ENCODE results near the gene CA12. TPM values are rescaled to one million over a fixed set of nuclear protein-coding genes. Genes with fewer than 3 reads are reported as not detected.

The CA12 gene
- total RNA-seq, 1 donor from 2014 or later: 1.6 TPM

DNA sequence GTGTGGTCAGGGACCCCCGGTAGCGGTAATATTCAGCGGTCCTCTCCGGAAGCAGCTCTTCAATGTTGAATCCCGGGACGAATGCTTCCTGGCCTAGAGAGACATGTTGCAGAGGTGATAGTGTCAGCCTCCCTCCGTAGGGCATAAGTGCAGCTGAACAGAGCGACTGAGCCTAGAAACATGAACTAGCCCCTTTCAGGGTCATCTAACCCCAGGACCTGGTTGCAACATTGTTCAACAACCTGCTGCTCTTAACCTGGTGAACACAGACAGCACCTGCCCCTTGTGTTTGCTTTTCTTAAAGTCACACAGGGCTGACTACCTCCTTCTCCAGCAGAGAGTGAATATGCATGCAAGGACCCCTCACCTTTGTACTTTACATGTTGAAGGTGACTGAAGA lies 41.3 kb downstream of the CA12 start:
- H3K9me3 ChIP-seq (ENCODE audit: control insufficient read depth in 3 of 3, low read length in 3 of 3): no peaks in the 10 kb centered on the region
- H3K4me1 ChIP-seq (ENCODE audit: control insufficient read depth in 3 of 3, insufficient read depth in 3 of 3, low read length in 3 of 3): no peaks in the 10 kb centered on the region
- H3K36me3 ChIP-seq (ENCODE audit: control insufficient read depth in 3 of 3, insufficient read depth in 3 of 3, low read length in 3 of 3): no peaks in the 10 kb centered on the region
- no peak overlapping the region for H3K9ac ChIP-seq (ENCODE audit: low read depth in 1 of 3, low read length in 3 of 3)
- no peak overlapping the region for H3K27ac ChIP-seq (ENCODE audit: low read depth, low read length)
- H3K27me3 ChIP-seq (ENCODE audit: control insufficient read depth in 3 of 3, insufficient read depth in 3 of 3, low read length in 3 of 3): peaks cover 0 to 14% (median 2%) of the 10 kb centered on the region in 3 donors
- H3K4me3 ChIP-seq (ENCODE audit: low read length in 3 of 3): no peak overlapping the region

DNA sequence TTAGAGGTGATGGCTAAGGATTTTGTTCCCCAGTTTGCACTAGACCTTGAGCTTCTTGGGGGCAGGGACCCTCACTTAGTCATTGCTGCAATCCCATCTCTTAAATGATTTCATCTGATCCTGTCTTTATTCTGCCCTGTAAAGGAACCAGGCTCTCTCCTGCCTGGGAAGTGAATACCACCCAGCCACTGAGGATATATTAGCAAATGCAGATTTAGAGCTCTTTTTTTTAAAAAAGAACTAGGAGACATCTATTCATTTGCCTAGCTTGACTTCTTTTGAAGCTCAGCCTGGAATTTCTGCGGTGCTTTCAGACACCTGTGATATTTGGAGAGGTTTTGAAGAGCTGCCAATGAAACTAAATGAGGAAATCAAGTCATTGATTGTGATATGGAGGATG lies 41.8 kb downstream of the CA12 start:
- peaks cover 0 to 14% (median 0%) of the 10 kb centered on the region in 3 donors for H3K27me3 ChIP-seq (ENCODE audit: control insufficient read depth in 3 of 3, insufficient read depth in 3 of 3, low read length in 3 of 3)
- H3K36me3 ChIP-seq (ENCODE audit: control insufficient read depth in 3 of 3, insufficient read depth in 3 of 3, low read length in 3 of 3): no peaks in the 10 kb centered on the region
- no peak overlapping the region for H3K4me3 ChIP-seq (ENCODE audit: low read length in 3 of 3)
- H3K9ac ChIP-seq (ENCODE audit: low read depth in 1 of 3, low read length in 3 of 3): no peak overlapping the region
- no peaks in the 10 kb centered on the region for H3K9me3 ChIP-seq (ENCODE audit: control insufficient read depth in 3 of 3, low read length in 3 of 3)
- H3K4me1 ChIP-seq (ENCODE audit: control insufficient read depth in 3 of 3, insufficient read depth in 3 of 3, low read length in 3 of 3): no peaks in the 10 kb centered on the region
- no peak overlapping the region for H3K27ac ChIP-seq (ENCODE audit: low read depth, low read length)

DNA sequence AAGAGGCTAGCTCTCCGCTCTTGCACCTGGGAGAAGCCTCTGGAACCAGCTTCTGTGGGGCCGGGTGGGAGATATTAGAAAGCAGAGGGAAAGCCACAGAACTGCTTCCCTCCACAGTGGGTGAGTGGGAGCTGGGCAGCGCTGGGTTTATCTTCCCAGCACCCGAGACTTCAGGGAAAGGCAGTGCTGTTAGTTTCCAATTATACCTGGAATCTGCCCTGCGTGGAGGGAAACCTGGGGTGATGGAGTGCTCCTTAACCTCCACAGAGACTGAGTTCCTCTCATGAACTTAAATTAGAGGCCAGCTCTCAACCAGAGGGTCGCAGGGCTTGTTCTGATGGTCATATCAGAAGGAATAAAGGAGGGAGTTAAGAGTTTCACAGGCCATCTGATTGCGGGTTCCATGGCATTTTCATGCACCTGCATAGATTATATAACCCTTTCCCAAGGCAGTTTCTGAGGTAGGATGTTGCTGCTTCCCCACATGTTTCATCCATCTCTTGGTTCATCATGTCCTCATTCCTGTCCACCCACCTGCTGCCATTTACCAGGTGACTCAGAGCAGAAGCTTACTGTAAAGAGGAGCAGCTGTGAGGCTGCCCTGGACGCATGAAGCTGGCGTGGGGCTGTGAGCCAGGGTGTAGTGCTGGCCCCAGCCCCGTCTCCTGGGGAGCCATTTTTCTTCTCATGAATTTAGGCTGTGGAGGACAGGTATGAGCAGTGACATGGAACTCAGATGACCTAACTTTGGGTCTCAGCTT lies 42.5 kb downstream of the CA12 start:
- no peaks in the 10 kb centered on the region for H3K36me3 ChIP-seq (ENCODE audit: control insufficient read depth in 3 of 3, insufficient read depth in 3 of 3, low read length in 3 of 3)
- no peaks in the 10 kb centered on the region for H3K9me3 ChIP-seq (ENCODE audit: control insufficient read depth in 3 of 3, low read length in 3 of 3)

DNA sequence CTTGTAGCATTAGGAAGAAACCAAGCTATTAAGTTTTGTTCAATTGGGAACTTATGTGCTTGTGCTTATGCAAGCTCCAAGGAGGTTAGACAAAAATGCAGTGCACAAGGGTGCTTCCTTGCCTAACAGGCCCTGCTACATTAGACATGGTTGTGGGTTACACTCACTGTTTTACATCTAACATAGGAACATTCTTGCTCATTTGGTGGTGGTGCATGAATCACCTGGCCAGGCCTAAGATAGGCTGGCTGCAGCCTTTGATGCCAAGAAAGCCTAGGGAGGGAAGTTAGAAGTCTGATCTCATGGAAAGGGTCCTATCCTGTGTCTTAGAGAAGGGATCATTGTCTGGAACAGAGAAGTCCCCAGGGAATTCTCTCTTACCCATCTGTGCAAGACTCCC lies 43.5 kb downstream of the CA12 start:
- no peaks in the 10 kb centered on the region for H3K9me3 ChIP-seq (ENCODE audit: control insufficient read depth in 3 of 3, low read length in 3 of 3)
- H3K27ac ChIP-seq (ENCODE audit: low read depth, low read length): no peak overlapping the region
- H3K36me3 ChIP-seq (ENCODE audit: control insufficient read depth in 3 of 3, insufficient read depth in 3 of 3, low read length in 3 of 3): no peaks in the 10 kb centered on the region
- no peak overlapping the region for H3K4me3 ChIP-seq (ENCODE audit: low read length in 3 of 3)
- no peaks in the 10 kb centered on the region for H3K4me1 ChIP-seq (ENCODE audit: control insufficient read depth in 3 of 3, insufficient read depth in 3 of 3, low read length in 3 of 3)
- no peak overlapping the region for H3K9ac ChIP-seq (ENCODE audit: low read depth in 1 of 3, low read length in 3 of 3)
- H3K27me3 ChIP-seq (ENCODE audit: control insufficient read depth in 3 of 3, insufficient read depth in 3 of 3, low read length in 3 of 3): peaks cover 0 to 14% (median 0%) of the 10 kb centered on the region in 3 donors

More for the DNA sequence above, 42.5 kb downstream of the CA12 start:
- Histone ChIP-seq H3K9ac (ENCODE audit: low read depth in 1 of 3, low read length in 3 of 3) (no peak overlapping the region), H3K4me1 (ENCODE audit: control insufficient read depth in 3 of 3, insufficient read depth in 3 of 3, low read length in 3 of 3) (no peaks in the 10 kb centered on the region), H3K27me3 (ENCODE audit: control insufficient read depth in 3 of 3, insufficient read depth in 3 of 3, low read length in 3 of 3) (peaks cover 0 to 14% (median 0%) of the 10 kb centered on the region in 3 donors), H3K4me3 (ENCODE audit: low read length in 3 of 3) (no peak overlapping the region), H3K27ac (ENCODE audit: low read depth, low read length) (no peak overlapping the region)

DNA sequence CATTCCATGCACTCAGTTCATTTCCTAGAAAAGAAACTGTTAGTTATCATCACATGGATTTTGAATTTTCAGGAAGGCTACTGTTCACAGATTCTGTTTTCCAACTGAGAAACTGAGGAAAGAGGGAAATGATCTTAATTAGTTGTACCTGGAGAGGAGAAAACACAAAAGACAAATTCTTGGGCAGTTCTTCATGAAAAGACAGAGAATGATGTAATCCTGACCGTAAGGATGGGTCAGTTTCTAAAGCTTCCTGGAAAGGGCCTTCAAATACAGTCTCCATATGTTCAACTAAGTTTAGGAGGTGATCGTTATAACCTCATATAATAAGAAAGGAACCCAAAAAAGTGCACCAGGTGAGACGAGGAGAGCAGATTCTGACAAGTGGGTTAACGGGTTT lies 44.6 kb downstream of the CA12 start:
- H3K9me3 ChIP-seq (ENCODE audit: control insufficient read depth in 3 of 3, low read length in 3 of 3): no peaks in the 10 kb centered on the region
- H3K27me3 ChIP-seq (ENCODE audit: control insufficient read depth in 3 of 3, insufficient read depth in 3 of 3, low read length in 3 of 3): peaks cover 0 to 14% (median 0%) of the 10 kb centered on the region in 3 donors
- H3K9ac ChIP-seq (ENCODE audit: low read depth in 1 of 3, low read length in 3 of 3): no peak overlapping the region

DNA sequence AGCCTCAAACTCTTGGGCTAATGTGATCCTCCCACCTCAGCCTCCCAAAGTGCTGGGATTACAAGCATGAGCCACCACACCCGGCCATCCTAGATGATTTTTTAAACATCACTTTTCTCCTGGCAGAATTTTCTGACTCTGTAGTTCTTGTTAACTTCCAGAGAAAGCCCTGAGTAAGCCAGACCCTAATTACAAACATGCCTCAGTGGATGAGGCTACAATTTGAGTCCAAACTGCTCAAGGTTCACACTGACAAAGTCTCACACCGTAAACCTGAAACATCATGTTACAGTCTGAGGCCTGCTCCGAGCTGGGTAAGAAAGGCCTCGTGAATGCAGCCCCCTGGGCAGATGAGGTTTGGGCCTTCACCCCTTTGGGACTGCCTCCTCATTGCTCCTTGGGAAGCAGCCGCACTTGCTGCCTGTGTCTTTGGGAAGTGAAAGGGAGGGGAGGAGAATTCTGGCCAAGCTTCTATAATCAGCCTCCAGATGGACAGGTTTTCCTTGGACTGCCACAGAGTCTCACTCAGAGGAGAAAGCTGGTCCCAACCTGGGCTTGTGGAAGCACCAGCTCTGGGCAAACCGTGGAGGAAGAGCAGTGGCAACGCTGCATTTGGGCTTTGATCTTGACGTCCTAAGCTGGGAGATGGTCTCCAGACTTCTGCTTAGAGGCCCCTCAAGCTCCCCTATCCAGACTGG lies 46.0 kb downstream of the CA12 start:
- no peak overlapping the region for H3K9ac ChIP-seq (ENCODE audit: low read depth in 1 of 3, low read length in 3 of 3)
- peaks cover 0 to 8% (median 0%) of the 10 kb centered on the region in 3 donors for H3K27me3 ChIP-seq (ENCODE audit: control insufficient read depth in 3 of 3, insufficient read depth in 3 of 3, low read length in 3 of 3)
- H3K9me3 ChIP-seq (ENCODE audit: control insufficient read depth in 3 of 3, low read length in 3 of 3): no peaks in the 10 kb centered on the region
- no peak overlapping the region for H3K4me3 ChIP-seq (ENCODE audit: low read length in 3 of 3)
- H3K36me3 ChIP-seq (ENCODE audit: control insufficient read depth in 3 of 3, insufficient read depth in 3 of 3, low read length in 3 of 3): no peaks in the 10 kb centered on the region
- no peak overlapping the region for H3K27ac ChIP-seq (ENCODE audit: low read depth, low read length)
- H3K4me1 ChIP-seq (ENCODE audit: control insufficient read depth in 3 of 3, insufficient read depth in 3 of 3, low read length in 3 of 3): peaks cover 4 to 9% (median 4%) of the 10 kb centered on the region in 3 donors

More for the DNA sequence above, 44.6 kb downstream of the CA12 start:
- H3K4me1 ChIP-seq (ENCODE audit: control insufficient read depth in 3 of 3, insufficient read depth in 3 of 3, low read length in 3 of 3): peaks cover 0 to 9% (median 0%) of the 10 kb centered on the region in 3 donors
- H3K4me3 ChIP-seq (ENCODE audit: low read length in 3 of 3): no peak overlapping the region
- no peak overlapping the region for H3K27ac ChIP-seq (ENCODE audit: low read depth, low read length)
- H3K36me3 ChIP-seq (ENCODE audit: control insufficient read depth in 3 of 3, insufficient read depth in 3 of 3, low read length in 3 of 3): no peaks in the 10 kb centered on the region

DNA sequence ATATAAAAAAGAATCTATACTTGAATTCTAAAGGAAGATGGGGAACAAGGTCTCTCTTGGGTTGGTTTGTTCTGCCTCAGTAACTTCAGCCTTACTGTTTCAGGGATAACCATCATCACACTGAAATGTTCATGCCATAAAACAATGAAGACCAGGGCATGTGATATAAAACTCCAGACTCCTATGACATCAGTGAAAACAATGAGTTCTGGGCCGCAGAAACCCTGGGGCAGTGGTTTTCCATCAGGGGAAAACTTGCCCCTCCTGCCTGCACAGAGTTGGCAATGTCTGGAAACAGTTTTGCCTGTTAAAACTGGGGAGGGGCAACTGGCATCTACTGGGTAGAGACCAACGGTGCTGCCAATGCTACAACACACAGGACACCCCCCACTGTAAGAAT lies 46.8 kb downstream of the CA12 start:
- H3K9me3 ChIP-seq (ENCODE audit: control insufficient read depth in 3 of 3, low read length in 3 of 3): no peaks in the 10 kb centered on the region
- peaks cover 4 to 9% (median 5%) of the 10 kb centered on the region in 3 donors for H3K4me1 ChIP-seq (ENCODE audit: control insufficient read depth in 3 of 3, insufficient read depth in 3 of 3, low read length in 3 of 3)
- no peaks in the 10 kb centered on the region for H3K36me3 ChIP-seq (ENCODE audit: control insufficient read depth in 3 of 3, insufficient read depth in 3 of 3, low read length in 3 of 3)
- no peak overlapping the region for H3K4me3 ChIP-seq (ENCODE audit: low read length in 3 of 3)
- no peak overlapping the region for H3K27ac ChIP-seq (ENCODE audit: low read depth, low read length)
- no peaks in the 10 kb centered on the region for H3K27me3 ChIP-seq (ENCODE audit: control insufficient read depth in 3 of 3, insufficient read depth in 3 of 3, low read length in 3 of 3)
- no peak overlapping the region for H3K9ac ChIP-seq (ENCODE audit: low read depth in 1 of 3, low read length in 3 of 3)

DNA sequence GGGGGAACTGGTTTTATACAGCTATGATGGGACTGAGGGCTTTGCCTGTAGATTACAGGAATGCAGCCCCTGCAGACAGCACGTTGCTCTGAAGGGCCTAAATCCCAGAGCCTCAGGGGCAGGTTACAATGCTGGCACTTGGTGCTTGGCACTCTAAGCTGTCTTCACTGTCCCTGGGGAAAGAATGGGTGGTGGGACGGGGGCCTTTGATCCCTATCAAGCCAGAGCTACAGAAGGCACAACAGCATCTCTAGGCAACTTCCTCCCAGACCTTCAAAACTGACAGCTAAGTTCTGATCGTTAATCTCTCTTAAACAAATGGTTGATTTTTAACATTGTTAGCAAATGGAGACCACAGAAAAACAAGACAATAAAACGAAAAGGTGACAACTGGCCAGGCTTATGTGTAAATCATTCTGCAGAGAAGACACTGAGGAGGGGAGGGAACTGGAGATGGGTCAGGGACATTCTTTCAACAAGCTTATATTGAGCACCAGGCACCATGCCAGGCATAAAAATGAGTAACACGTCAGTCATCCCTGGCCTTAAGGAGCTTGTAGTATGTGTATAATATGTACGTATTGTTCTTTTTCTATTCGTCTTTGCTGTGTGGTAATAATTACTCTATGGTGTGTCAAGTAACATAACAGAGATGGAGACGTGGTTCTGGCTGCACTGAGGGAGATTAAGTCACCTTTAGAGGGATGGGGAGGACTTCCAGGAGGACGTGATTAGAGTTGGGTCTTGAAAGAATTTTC lies 49.1 kb downstream of the CA12 start:
- no peaks in the 10 kb centered on the region for H3K9me3 ChIP-seq (ENCODE audit: control insufficient read depth in 3 of 3, low read length in 3 of 3)
- peaks cover 4 to 11% (median 5%) of the 10 kb centered on the region in 3 donors for H3K4me1 ChIP-seq (ENCODE audit: control insufficient read depth in 3 of 3, insufficient read depth in 3 of 3, low read length in 3 of 3)
- H3K4me3 ChIP-seq (ENCODE audit: low read length in 3 of 3): no peak overlapping the region
- H3K27ac ChIP-seq (ENCODE audit: low read depth, low read length): no peak overlapping the region
- no peaks in the 10 kb centered on the region for H3K36me3 ChIP-seq (ENCODE audit: control insufficient read depth in 3 of 3, insufficient read depth in 3 of 3, low read length in 3 of 3)
- no peak overlapping the region for H3K9ac ChIP-seq (ENCODE audit: low read depth in 1 of 3, low read length in 3 of 3)
- peaks cover 0 to 7% (median 0%) of the 10 kb centered on the region in 3 donors for H3K27me3 ChIP-seq (ENCODE audit: control insufficient read depth in 3 of 3, insufficient read depth in 3 of 3, low read length in 3 of 3)

DNA sequence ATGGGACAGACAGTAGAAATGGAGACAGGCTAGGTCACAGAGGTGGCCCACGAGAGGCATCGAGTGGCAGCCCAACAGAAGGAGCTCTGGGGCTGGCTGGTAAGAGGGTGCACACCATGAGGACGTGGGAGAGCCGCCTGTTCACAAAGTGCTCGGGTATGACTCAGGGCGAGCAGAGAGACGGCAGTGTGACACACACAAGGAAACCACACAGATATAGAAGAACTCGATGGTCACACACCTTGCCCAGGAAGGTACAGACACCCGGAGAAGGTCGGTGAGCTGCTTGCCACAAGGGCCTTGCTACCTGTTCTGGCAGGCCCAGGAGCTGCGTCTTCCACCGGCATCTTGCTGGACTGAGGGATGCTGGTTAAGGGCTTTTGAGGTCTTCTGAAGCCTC lies 50.2 kb downstream of the CA12 start:
- peaks cover 4 to 13% (median 5%) of the 10 kb centered on the region in 3 donors for H3K4me1 ChIP-seq (ENCODE audit: control insufficient read depth in 3 of 3, insufficient read depth in 3 of 3, low read length in 3 of 3)
- H3K27me3 ChIP-seq (ENCODE audit: control insufficient read depth in 3 of 3, insufficient read depth in 3 of 3, low read length in 3 of 3): peaks cover 0 to 8% (median 0%) of the 10 kb centered on the region in 3 donors
- H3K36me3 ChIP-seq (ENCODE audit: control insufficient read depth in 3 of 3, insufficient read depth in 3 of 3, low read length in 3 of 3): no peaks in the 10 kb centered on the region
- no peak overlapping the region for H3K9ac ChIP-seq (ENCODE audit: low read depth in 1 of 3, low read length in 3 of 3)
- H3K4me3 ChIP-seq (ENCODE audit: low read length in 3 of 3): no peak overlapping the region
- no peak overlapping the region for H3K27ac ChIP-seq (ENCODE audit: low read depth, low read length)
- no peaks in the 10 kb centered on the region for H3K9me3 ChIP-seq (ENCODE audit: control insufficient read depth in 3 of 3, low read length in 3 of 3)
